RWPE2 (cell line): ENCODE data around the gene HPX.

ENCODE experiments used
- ATAC-seq: fragments of 200-7000 bp; cut with Tn5 transposase; 3 replicates; pipeline ENCODE4 v1.9.1; 2021; ENCODE audit warnings: low read depth
- DNase-seq: peaks from one replicate; pipeline ENCODE4 v3.0.0-alpha.2; 2020; ENCODE audit warnings: low spot score
- H3K27ac ChIP-seq: fragments of 450-650 bp; 2 replicates; pipeline ENCODE4 v1.5.1; 2017; ENCODE audit warnings: mild to moderate bottlenecking; ENCODE audit not compliant: poor library complexity, severe bottlenecking
- H3K27me3 ChIP-seq: fragments of 250-450 bp; sonication (Bioruptor Pico); 2 replicates; pipeline ENCODE4 v1.5.1; 2021; ENCODE audit warnings: mild to moderate bottlenecking, moderate library complexity; ENCODE audit not compliant: insufficient read depth, poor library complexity, severe bottlenecking
- H3K36me3 ChIP-seq: fragments of 250-450 bp; sonication (Bioruptor Pico); 2 replicates; pipeline ENCODE4 v1.5.1; 2020; ENCODE audit warnings: low read depth, mild to moderate bottlenecking, moderate library complexity
- H3K4me1 ChIP-seq: fragments of 250-450 bp; sonication (Bioruptor Pico); 2 replicates; pipeline ENCODE4 v1.5.1; 2021; ENCODE audit warnings: mild to moderate bottlenecking, moderate library complexity; ENCODE audit not compliant: insufficient read depth, poor library complexity, severe bottlenecking
- H3K4me3 ChIP-seq: fragments of 250-450 bp; sonication (Bioruptor Pico); 2 replicates; pipeline ENCODE4 v1.5.1; 2021; ENCODE audit warnings: mild to moderate bottlenecking, moderate library complexity; ENCODE audit not compliant: severe bottlenecking
- H3K9me3 ChIP-seq: fragments of 250-450 bp; sonication (Bioruptor Pico); 2 replicates; pipeline ENCODE4 v1.5.1; 2021; ENCODE audit warnings: mild to moderate bottlenecking, moderate library complexity; ENCODE audit not compliant: severe bottlenecking
- CTCF ChIP-seq: fragments of 450-650 bp; IDR thresholded peaks from one replicate; pipeline ENCODE4 v1.5.1; 2017; ENCODE audit warnings: mild to moderate bottlenecking, moderate library complexity; ENCODE audit not compliant: poor library complexity, severe bottlenecking

HPX gene

GRCh38 chr11:6440906-6441358 is at the start of gene HPX:
TSS of gene HPX (minus strand) at chr11:6440987. CDS start at chr11:6440963, 24 bp downstream.
- no peaks in the 10 kb centered on the region for H3K27me3 ChIP-seq
- no peaks in the 10 kb centered on the region for H3K36me3 ChIP-seq
- H3K9me3 ChIP-seq = no peaks in the 10 kb centered on the region
- no peaks in the 10 kb centered on the region for H3K4me1 ChIP-seq
- H3K4me3 ChIP-seq = no peak within 1 kb of the TSS
- TF ChIP-seq CTCF = no peak
- no peak for ATAC-seq
- no peak within 1 kb of the TSS for H3K27ac ChIP-seq
- no peak for DNase-seq

DNA sequence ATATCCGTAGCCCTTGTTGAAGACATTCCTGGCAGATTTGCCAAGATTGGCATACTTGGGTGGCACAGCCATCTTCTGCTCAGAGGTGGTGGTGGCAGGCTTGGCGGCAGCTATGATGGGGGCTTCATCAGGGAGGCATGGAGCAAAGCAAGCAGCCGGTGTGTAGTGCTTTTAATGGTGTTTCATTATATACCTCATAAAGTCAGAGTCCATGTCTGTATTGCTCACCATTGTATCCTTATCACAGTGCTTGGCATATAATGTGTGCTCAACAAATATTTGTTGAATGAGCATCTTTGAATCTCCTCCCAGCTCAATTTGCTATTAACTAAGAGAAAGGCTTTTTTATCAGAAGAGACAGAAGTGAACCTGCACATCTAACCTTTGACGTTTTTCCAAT is 48.5 kb upstream of the HPX start:
- Histone ChIP-seq H3K27ac (no peak overlapping the region), H3K27me3 (no peaks in the 10 kb centered on the region), H3K36me3 (peaks cover 73% of the 10 kb centered on the region), H3K4me3 (no peak overlapping the region), H3K4me1 (no peaks in the 10 kb centered on the region), H3K9me3 (no peaks in the 10 kb centered on the region)
- ATAC-seq (no peak), DNase-seq (no peak)
- TF ChIP-seq CTCF = no peak

DNA sequence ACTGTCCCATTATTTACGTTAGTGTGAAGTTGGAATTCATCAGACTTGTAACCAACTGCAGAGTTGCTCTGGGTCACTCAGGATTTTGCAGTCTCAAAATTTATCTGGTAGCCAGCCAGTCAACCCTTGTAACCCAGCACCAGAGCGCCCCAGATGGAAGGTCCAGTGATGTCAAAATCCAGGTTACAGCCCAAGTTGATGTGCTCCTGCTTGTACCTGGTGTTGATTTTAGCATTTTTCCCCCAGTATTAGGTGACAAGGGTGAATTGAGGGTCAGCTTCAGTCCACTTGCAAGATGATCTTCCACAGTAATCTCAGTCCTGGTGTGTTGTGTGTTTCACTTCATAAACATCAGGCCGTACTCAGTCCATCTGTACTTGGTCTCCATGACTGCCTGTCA is 48.0 kb upstream of the HPX start:
- DNase-seq (no peak), ATAC-seq (no peak)
- no peak overlapping the region for H3K4me3 ChIP-seq
- H3K27ac ChIP-seq = no peak overlapping the region
- H3K9me3 ChIP-seq = no peaks in the 10 kb centered on the region
- H3K36me3 ChIP-seq = peaks cover 74% of the 10 kb centered on the region
- H3K27me3 ChIP-seq = no peaks in the 10 kb centered on the region
- no peak for TF ChIP-seq CTCF
- H3K4me1 ChIP-seq = no peaks in the 10 kb centered on the region

GRCh38 chr11:6488342-6488741 is 47.6 kb upstream of the HPX start:
- H3K36me3 ChIP-seq = peaks cover 74% of the 10 kb centered on the region

DNA sequence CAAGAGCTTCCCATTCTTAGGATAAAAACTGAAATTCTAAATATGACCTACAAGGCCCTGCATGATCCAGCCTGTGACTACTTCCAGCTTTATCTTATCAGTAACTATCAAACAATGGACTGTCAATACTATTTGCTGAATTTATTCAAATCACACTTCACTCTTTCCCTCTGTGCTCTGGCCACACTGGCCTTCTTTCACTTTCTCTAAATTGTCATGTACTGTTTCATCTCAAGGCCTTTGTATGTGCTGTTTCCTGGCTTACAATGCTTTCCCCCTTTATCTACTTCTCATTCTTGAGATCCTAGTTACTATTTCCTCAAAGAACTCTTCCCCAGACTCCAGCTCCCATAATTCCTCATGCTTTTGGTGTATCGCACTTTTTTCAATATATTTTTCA is 46.2 kb upstream of the HPX start:
- TF ChIP-seq CTCF = no peak
- H3K27me3 ChIP-seq = no peaks in the 10 kb centered on the region
- H3K36me3 ChIP-seq = peaks cover 74% of the 10 kb centered on the region
- ATAC-seq = no peak
- DNase-seq = no peak
- H3K9me3 ChIP-seq = no peaks in the 10 kb centered on the region
- H3K4me1 ChIP-seq = peaks cover 6% of the 10 kb centered on the region
- no peak overlapping the region for H3K4me3 ChIP-seq
- H3K27ac ChIP-seq = no peak overlapping the region

More at GRCh38 chr11:6488342-6488741, 47.6 kb upstream of the HPX start:
- H3K9me3 ChIP-seq = no peaks in the 10 kb centered on the region
- H3K27me3 ChIP-seq = no peaks in the 10 kb centered on the region
- DNase-seq (no peak), ATAC-seq (no peak)
- no peaks in the 10 kb centered on the region for H3K4me1 ChIP-seq
- TF ChIP-seq CTCF = no peak
- H3K4me3 ChIP-seq = no peak overlapping the region
- no peak overlapping the region for H3K27ac ChIP-seq
